IMR-90 (cell line): ENCODE results near the gene GPR62.

Source experiments
- BHLHE40 ChIP-seq: fragments of 150-350 bp; IDR thresholded peaks from 2 replicates; pipeline ENCODE4 v1.6.1; 2016; ENCODE audit warnings: mild to moderate bottlenecking, low read depth, low read length
- CEBPB ChIP-seq: IDR thresholded peaks from 2 replicates; pipeline ENCODE4 v1.6.1; 2012; ENCODE audit warnings: low read depth, low read length, improper control_type of control experiment
- CHD1 ChIP-seq: IDR thresholded peaks from 2 replicates; pipeline ENCODE4 v1.6.1; 2012; ENCODE audit warnings: low read depth, low read length, improper control_type of control experiment
- MAFK ChIP-seq: IDR thresholded peaks from 2 replicates; pipeline ENCODE4 v1.6.1; 2012; ENCODE audit warnings: low read depth, low read length, improper control_type of control experiment
- MAZ ChIP-seq: IDR thresholded peaks from 2 replicates; pipeline ENCODE4 v1.6.1; 2012; ENCODE audit warnings: low read depth, mild to moderate bottlenecking, low read length, improper control_type of control experiment, moderate library complexity, borderline replicate concordance
- POLR2A ChIP-seq: IDR thresholded peaks from 2 replicates; pipeline ENCODE4 v1.6.1; 2012; ENCODE audit warnings: mild to moderate bottlenecking, low read depth, low read length
- RAD21 ChIP-seq: IDR thresholded peaks from 2 replicates; pipeline ENCODE4 v1.6.1; 2012; ENCODE audit warnings: low read length, improper control_type of control experiment
- RCOR1 ChIP-seq: IDR thresholded peaks from 2 replicates; pipeline ENCODE4 v1.6.1; 2012; ENCODE audit warnings: mild to moderate bottlenecking, low read length, improper control_type of control experiment; ENCODE audit not compliant: insufficient replicate concordance
- RFX5 ChIP-seq: IDR thresholded peaks from 2 replicates; pipeline ENCODE4 v1.8.0; 2012; ENCODE audit warnings: low read depth, mild to moderate bottlenecking, low read length, moderate library complexity
- SMC3 ChIP-seq: fragments of 150-350 bp; IDR thresholded peaks from 2 replicates; pipeline ENCODE4 v1.6.1; 2016; ENCODE audit warnings: low read depth, mild to moderate bottlenecking, antibody characterized with exemption, low read length, moderate library complexity
- TF ChIP-seq, protein P1 (sequence below): fragments of 150-350 bp; IDR thresholded peaks from 2 replicates; pipeline ENCODE4 v1.6.1; 2016; ENCODE audit warnings: low read depth, mild to moderate bottlenecking, low read length, moderate library complexity, borderline replicate concordance
- TF ChIP-seq, protein P2 (sequence below): conservative IDR thresholded peaks from 2 replicates; pipeline ENCODE4 v1.5.1; 2012; ENCODE audit warnings: mild to moderate bottlenecking, low read depth, low read length, improper control_type of control experiment
- TF ChIP-seq, protein P3 (sequence below): fragments of 150-350 bp; IDR thresholded peaks from 2 replicates; pipeline ENCODE4 v1.6.1; 2017; ENCODE audit warnings: mild to moderate bottlenecking, antibody characterized with exemption, low read length, low read depth

DNA sequence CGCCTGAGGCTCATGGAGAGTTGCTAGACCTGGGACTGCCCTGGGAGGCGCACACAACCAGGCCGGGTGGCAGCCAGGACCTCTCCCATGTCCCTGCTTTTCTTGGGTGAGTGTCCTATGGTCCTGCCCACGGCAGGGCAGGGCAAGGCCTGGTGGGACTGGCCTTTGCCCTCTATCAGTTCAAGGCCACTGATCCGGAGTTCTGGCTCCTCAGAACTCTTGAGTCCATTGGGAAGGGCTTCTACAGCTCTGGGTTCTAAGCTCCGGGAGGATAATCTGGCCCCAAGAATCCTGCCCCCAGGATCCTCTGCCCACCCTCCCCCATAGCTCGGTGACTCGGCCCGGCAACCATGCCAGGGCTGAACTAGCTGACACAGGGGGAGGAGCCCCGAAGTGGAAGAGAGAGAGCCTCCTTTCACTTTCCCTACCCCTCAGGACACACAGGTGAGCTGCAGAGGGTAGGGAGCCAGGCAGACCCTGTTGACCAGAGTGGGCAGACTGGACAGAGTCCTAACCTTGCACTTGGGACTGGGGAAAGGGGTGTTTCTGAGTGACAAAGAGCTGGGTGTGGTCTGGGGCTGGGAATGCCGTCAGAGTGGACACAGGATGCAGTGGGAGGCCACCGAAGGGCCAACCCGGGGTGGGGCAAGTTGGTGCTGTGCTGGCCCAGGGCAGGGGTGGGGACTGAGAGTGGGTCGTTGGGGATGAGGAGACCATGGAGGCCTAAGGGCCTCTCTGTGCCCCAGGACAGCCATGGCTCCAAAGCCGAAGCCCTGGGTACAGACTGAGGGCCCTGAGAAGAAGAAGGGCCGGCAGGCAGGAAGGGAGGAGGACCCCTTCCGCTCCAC lies 12.4 kb upstream of the GPR62 start:
- TF ChIP-seq, protein P1, sequence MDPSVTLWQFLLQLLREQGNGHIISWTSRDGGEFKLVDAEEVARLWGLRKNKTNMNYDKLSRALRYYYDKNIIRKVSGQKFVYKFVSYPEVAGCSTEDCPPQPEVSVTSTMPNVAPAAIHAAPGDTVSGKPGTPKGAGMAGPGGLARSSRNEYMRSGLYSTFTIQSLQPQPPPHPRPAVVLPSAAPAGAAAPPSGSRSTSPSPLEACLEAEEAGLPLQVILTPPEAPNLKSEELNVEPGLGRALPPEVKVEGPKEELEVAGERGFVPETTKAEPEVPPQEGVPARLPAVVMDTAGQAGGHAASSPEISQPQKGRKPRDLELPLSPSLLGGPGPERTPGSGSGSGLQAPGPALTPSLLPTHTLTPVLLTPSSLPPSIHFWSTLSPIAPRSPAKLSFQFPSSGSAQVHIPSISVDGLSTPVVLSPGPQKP, result no peak
- TF ChIP-seq RAD21 (no peak), POLR2A (no peak), BHLHE40 (no peak), RCOR1 (no peak), RFX5 (no peak), MAFK (no peak), CEBPB (no peak), MAZ (no peak), SMC3 (no peak), CHD1 (no peak)
- TF ChIP-seq, protein P2, sequence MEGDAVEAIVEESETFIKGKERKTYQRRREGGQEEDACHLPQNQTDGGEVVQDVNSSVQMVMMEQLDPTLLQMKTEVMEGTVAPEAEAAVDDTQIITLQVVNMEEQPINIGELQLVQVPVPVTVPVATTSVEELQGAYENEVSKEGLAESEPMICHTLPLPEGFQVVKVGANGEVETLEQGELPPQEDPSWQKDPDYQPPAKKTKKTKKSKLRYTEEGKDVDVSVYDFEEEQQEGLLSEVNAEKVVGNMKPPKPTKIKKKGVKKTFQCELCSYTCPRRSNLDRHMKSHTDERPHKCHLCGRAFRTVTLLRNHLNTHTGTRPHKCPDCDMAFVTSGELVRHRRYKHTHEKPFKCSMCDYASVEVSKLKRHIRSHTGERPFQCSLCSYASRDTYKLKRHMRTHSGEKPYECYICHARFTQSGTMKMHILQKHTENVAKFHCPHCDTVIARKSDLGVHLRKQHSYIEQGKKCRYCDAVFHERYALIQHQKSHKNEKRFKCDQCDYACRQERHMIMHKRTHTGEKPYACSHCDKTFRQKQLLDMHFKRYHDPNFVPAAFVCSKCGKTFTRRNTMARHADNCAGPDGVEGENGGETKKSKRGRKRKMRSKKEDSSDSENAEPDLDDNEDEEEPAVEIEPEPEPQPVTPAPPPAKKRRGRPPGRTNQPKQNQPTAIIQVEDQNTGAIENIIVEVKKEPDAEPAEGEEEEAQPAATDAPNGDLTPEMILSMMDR, result no peak
- TF ChIP-seq, protein P3, sequence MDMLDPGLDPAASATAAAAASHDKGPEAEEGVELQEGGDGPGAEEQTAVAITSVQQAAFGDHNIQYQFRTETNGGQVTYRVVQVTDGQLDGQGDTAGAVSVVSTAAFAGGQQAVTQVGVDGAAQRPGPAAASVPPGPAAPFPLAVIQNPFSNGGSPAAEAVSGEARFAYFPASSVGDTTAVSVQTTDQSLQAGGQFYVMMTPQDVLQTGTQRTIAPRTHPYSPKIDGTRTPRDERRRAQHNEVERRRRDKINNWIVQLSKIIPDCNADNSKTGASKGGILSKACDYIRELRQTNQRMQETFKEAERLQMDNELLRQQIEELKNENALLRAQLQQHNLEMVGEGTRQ, result no peak
